K562 (cell line): ENCODE measurements around the gene OR6S1. TPM values are rescaled to one million over a fixed set of nuclear protein-coding genes. Genes with fewer than 3 reads are reported as not detected.

Source experiments
- ATAC-seq: fragments of 200-7000 bp; cut with Tn5 transposase; 3 replicates; pipeline ENCODE4 v1.9.1; 2020; ENCODE audit warnings: moderate library complexity
- BruUV-seq: library from RNA; stranded (reverse); fragments of 400-500 nt; replicated peaks from 2 replicates; lab custom pipeline; 2021; lab: Mats Ljungman, UMichigan
- CTCF ChIA-PET: fragments of 300-600 bp; formaldehyde crosslinking; extraction: SDS; loops from one replicate; lab custom pipeline; 2021; ENCODE audit warnings: low intra/inter-chr PET ratio; lab: Yijun Ruan, JAX
- POLR2A ChIA-PET: fragments of 300-600, 350-650 bp; sonication (Branson Sonifier 250); formaldehyde crosslinking; extraction: SDS; loops from one replicate; lab custom pipeline; 2021; ENCODE audit warnings: antibody characterized with exemption, inconsistent platforms; lab: Yijun Ruan, JAX
- DNase-seq, 4 experiments: peaks; one replicate each; pipeline versions ENCODE4 v3.0.0 to v3.0.0-alpha.2; 2011 to 2018; ENCODE audit warnings: low spot score in 3 of 4, mixed read lengths in 3 of 4; ENCODE audit errors: extremely low read depth in 1 of 4
- FAIRE-seq: peaks from 2 replicates; lab custom pipeline; 2011; peaks lifted over from hg19 to GRCh38; lab: Jason Lieb, UNC
- H2AFZ ChIP-seq: 2 replicates; pipeline ENCODE4 v1.6.0; 2011; ENCODE audit warnings: low read depth, low read length, control low read depth, inconsistent platforms
- H3K27ac ChIP-seq: fragments of 200-600 bp; 3 replicates; pipeline ENCODE4 v1.8.0; 2011; ENCODE audit warnings: low read depth, mild to moderate bottlenecking, control low read depth, inconsistent platforms, low read length, moderate library complexity, mixed read lengths; ENCODE audit errors: extremely low read depth
- H3K27me3 ChIP-seq, 2 experiments: fragments of 300-600 bp in 1 of 2; 2 replicates in 1 of 2; 3 replicates in 1 of 2; pipeline versions ENCODE4 v1.6.0 to v1.8.0; 2011; ENCODE audit warnings: inconsistent platforms in 2 of 2, low read length in 2 of 2, mild to moderate bottlenecking in 1 of 2, mixed read lengths in 1 of 2, moderate library complexity in 1 of 2; ENCODE audit not compliant: control insufficient read depth in 2 of 2, insufficient read depth in 2 of 2
- H3K36me3 ChIP-seq: fragments of 300-600 bp; 3 replicates; pipeline ENCODE4 v1.8.0; 2011; ENCODE audit warnings: mild to moderate bottlenecking, low read length, inconsistent platforms; ENCODE audit not compliant: control insufficient read depth, insufficient read depth
- H3K4me1 ChIP-seq, 2 experiments: fragments of 200-600 bp in 1 of 2; replicated peaks in 1 of 2; 2 replicates in 1 of 2; 3 replicates in 1 of 2; pipeline versions ENCODE4 v1.5.1 to v1.8.0; 2011; ENCODE audit warnings: inconsistent platforms in 2 of 2, low read length in 2 of 2, mild to moderate bottlenecking in 1 of 2, mixed read lengths in 1 of 2, moderate library complexity in 1 of 2; ENCODE audit not compliant: control insufficient read depth in 2 of 2, insufficient read depth in 2 of 2
- H3K4me2 ChIP-seq: 2 replicates; pipeline ENCODE4 v1.6.1; 2011; ENCODE audit warnings: low read length, control low read depth, inconsistent platforms, mixed read lengths; ENCODE audit not compliant: insufficient read depth
- H3K4me3 ChIP-seq: fragments of 200-600 bp; sonication (generic), shearing (Covaris generic); 2 replicates; pipeline ENCODE4 v1.5.1; 2016; ENCODE audit warnings: control low read depth, inconsistent platforms
- H3K79me2 ChIP-seq: fragments of 200-600 bp; 3 replicates; pipeline ENCODE4 v1.8.0; 2011; ENCODE audit warnings: low read length, inconsistent platforms; ENCODE audit not compliant: control insufficient read depth, insufficient read depth
- H3K9ac ChIP-seq, 2 experiments: 2 replicates each; pipeline versions ENCODE4 v1.6.0 to v1.6.1; 2011; ENCODE audit warnings: low read depth in 2 of 2, low read length in 2 of 2, control low read depth in 1 of 2, inconsistent platforms in 1 of 2, mild to moderate bottlenecking in 1 of 2, mixed read lengths in 1 of 2; ENCODE audit not compliant: insufficient read depth in 1 of 2
- H3K9me1 ChIP-seq: one replicate; pipeline ENCODE4 v1.6.0; 2011; ENCODE audit warnings: inconsistent platforms, mild to moderate bottlenecking, low read length, moderate library complexity; ENCODE audit not compliant: control insufficient read depth, insufficient read depth
- H3K9me3 ChIP-seq: replicated peaks from 2 replicates; pipeline ENCODE4 v1.5.1; 2011; ENCODE audit warnings: low read depth, low read length, inconsistent platforms; ENCODE audit not compliant: control insufficient read depth, insufficient read depth
- H4K20me1 ChIP-seq: replicated peaks from 2 replicates; pipeline ENCODE4 v1.6.1; 2011; ENCODE audit warnings: low read length, inconsistent platforms, mixed read lengths; ENCODE audit not compliant: control insufficient read depth, insufficient read depth
- CBX1 ChIP-seq: sonication (generic); IDR thresholded peaks from 2 replicates; pipeline ENCODE4 v1.6.1; 2016; ENCODE audit warnings: antibody characterized with exemption, low read depth, mild to moderate bottlenecking
- HNRNPLL ChIP-seq: fragments of 200-400 bp; formaldehyde crosslinking; IDR thresholded peaks from 2 replicates; pipeline ENCODE4 v1.6.1; 2017; ENCODE audit warnings: low read length, low read depth, mild to moderate bottlenecking; ENCODE audit not compliant: poor library complexity, severe bottlenecking
- RREB1 ChIP-seq: fragments of 250-450 bp; sonication (Bioruptor Pico); IDR thresholded peaks from 2 replicates; pipeline ENCODE4 v1.4.0; 2020
- SMARCE1 ChIP-seq: fragments of 450-650 bp; IDR thresholded peaks from 2 replicates; pipeline ENCODE4 v1.7.1; 2016; ENCODE audit warnings: mild to moderate bottlenecking
- ZNF431 ChIP-seq: sonication (generic); formaldehyde crosslinking; IDR thresholded peaks from 2 replicates; pipeline ENCODE4 v1.8.0; 2022; ENCODE audit warnings: mild to moderate bottlenecking, missing genetic modification reagents
- WGBS: fragments of 100-300 bp; shearing (Covaris generic); methylation state at CpG from one replicate; pipeline ENCODE4 v1.1.6; 2016; ENCODE audit warnings: low coverage, mixed read lengths; ENCODE audit not compliant: insufficient coverage; ENCODE audit errors: missing lambda C conversion rate; 5-methylcytosine and 5-hydroxymethylcytosine counted together
- in situ Hi-C: fragments of 300-500 bp; cut with MboI; formaldehyde crosslinking; loops from 4 replicates; pipeline ENCODE4 v1.15.0; 2018; ENCODE audit warnings: inconsistent platforms, mixed read lengths
- intact Hi-C: fragments of 100-400 bp; cut with micrococcal nuclease; formaldehyde crosslinking; loops from 2 replicates; pipeline ENCODE4 v1.14.2; 2022
- polyA plus RNA-seq, 8 experiments: library from polyadenylated mRNA; depleted of rRNA in 4 of 8; stranded (reverse) in 5 of 8; unstranded in 3 of 8; fragments of >200 nt; fragmentation: Nextera tagmentation in 2 of 8; fragmentation: Illumina TruSeq in 1 of 8; extraction: Ambion mirVana in 2 of 8; extraction: Trizol in 1 of 8; gene quantifications; 2 replicates each; pipeline versions ENCODE4 v1.2.1 to v1.2.3, GENCODE V29; 2011 to 2014; ENCODE audit warnings: inconsistent platforms in 1 of 8, missing spikeins in 1 of 8
- total RNA-seq, 7 experiments: library from RNA; depleted of rRNA in 6 of 7; stranded (reverse); fragments of >200 nt in 6 of 7; fragmentation: Illumina TruSeq in 2 of 7; extraction: Trizol in 2 of 7; gene quantifications; 2 replicates each; pipeline versions ENCODE4 v1.2.1 to v1.2.3, GENCODE V29; 2011 to 2021; ENCODE audit warnings: low replicate concordance in 1 of 7

OR6S1 gene
- total and polyA plus RNA-seq, 9 of the 15 experiments (the other 6 are each of a cell fraction or from before 2014, with no cell fraction given) = not detected

DNA sequence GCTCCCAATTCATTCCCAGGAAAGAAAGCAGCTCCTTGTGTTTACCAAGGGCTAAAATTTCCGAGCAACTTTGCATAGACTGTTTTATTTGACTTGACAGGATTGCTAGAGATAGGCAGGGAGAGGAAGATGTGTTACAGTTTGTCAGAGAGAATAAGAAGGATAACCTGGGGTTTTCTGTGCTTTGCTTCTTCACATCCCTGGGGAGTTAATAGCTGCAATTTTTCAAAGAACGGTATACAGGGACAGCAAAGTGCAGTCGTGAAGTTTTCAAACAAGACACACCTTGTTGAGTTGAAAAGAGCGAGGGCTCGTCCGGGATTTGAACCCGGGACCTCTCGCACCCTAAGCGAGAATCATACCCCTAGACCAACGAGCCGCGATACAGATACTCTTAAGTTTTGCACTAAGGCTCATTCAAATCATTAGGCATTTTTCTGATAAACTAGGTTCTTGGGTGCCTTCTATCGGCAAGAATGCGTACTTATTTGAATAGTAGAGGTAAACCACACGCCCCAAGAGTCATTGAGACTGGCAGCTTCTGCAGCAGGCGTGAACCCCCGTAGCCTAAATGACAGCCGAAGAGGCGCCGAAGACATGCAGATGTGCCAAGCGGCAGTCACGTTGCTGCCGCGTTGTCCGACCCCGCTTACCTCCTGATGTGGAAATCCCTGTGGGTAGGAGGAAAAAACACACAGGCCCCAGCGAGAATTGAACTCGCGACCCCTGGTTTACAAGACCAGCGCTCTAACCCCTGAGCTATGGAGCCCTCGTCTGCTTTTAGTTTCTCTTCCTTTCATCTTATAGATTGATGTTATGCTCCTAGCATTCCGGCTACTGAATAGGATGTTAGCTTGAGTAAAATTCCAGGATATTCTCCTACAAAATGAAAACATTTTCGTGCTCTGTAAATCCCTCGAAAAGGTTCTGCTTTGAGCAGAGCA is 28.1 kb downstream of the OR6S1 start (continued):
- TF ChIP-seq RREB1 (CRISPR knock-in tag) (no peak), CBX1 (no peak; the same call in 1 of the 2 replicates)

- no peak for FAIRE-seq
These were observed 29.1 kb downstream of the OR6S1 start for GRCh38 chr14:20612403-20612802.

More at GRCh38 chr14:20612403-20612802, 29.1 kb downstream of the OR6S1 start:
- Histone ChIP-seq H3K4me2 (peak overlapping the region; percentile 92; the same call in 1 of the 2 replicates), H3K27me3 (no peaks in the 10 kb centered on the region), H3K36me3 (no peaks in the 10 kb centered on the region), H3K9me1 (no peaks in the 10 kb centered on the region), H4K20me1 (no peaks in the 10 kb centered on the region), H3K9me3 (no peaks in the 10 kb centered on the region), H3K27ac (no peak overlapping the region), H3K4me1 (peaks cover 4 to 14% of the 10 kb centered on the region in 2 experiments; a peak in 3 of 5 replicates), H3K79me2 (no peaks in the 10 kb centered on the region), H3K4me3 (no peak overlapping the region), H2AFZ (no peak overlapping the region), H3K9ac (no peak overlapping the region; a peak in 1 of 4 replicates)
- no peak for DNase-seq
- in situ Hi-C loops (loop anchor here (5.0 kb wide), 2 partner anchors 80 to 285 kb away; no protein-coding TSS in a partner anchor), intact Hi-C loops (no loop called here)
- POLR2A ChIA-PET = no interaction called here
- no peak for ATAC-seq
- TF ChIP-seq ZNF431 (no peak), SMARCE1 (no peak), HNRNPLL (no peak)
- CTCF ChIA-PET = interaction anchor here (1.3 kb wide), 1 partner anchor 79 kb away, joined by 4 read pairs; no protein-coding TSS in a partner anchor
- WGBS = 37% methylated on average over 4 of the region's 5 CpGs
- no TSS peak for BruUV-seq
